A549 treated with CpdA at 1 μM for 4 hours (cell line): ENCODE data around the gene SMAD9. TPM values are rescaled to one million over a fixed set of nuclear protein-coding genes. Genes with fewer than 3 reads are reported as not detected.

Experiments
- total RNA-seq: library from RNA; stranded (reverse); fragments of 200-300 nt; extraction: Qiagen RNA extraction; gene quantifications from 5 replicates; pipeline ENCODE4 v1.2.3, GENCODE V29; 2022; ENCODE audit warnings: low read depth

SMAD9 gene
- total RNA-seq, result 0.02 to 0.09 TPM (median 0.06 TPM) in 5 replicates

DNA sequence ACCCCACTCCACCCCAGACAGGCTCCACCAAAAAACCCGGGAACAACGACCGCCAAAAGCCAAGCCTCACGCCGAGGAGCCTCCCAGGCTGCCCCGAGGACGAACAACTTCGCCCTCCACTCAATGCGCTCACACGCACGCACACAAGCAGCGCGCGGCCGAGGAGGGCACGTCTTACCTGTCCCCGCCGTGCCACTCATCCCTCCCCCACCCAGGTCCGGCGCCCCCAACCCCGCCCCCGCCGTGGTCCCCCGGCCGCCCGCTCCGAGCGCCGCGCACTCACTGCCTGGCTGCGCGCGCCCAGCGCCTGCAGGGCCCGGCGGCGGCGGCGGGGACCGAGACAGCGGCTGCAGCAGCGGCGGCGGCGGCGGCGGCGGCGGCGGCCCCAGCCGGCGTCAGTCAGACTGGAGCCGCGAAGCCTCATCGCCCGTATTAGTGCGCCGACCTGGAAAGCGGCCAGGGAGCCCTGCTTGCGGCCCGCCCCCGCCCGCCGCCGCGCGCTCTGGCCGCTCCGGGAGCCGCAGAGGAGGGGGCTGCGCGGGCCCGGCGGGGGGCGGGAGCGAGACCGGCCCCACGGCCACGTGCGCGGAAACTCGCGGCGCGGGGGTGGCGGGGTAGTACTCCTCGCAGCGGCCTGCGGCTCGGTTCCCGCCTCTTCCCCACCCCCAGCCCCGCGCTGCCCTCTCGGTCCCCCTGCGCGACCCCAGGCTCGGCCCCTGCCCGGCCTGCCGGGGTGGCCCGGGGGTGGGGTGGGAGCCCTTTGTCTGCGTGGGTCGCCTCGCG lies at the start of gene SMAD9:
SMAD9 (minus strand) TSS at position 406 of the 783 bp plus-strand sequence. CDS start 40,549 bp downstream, outside the sequence.

DNA sequence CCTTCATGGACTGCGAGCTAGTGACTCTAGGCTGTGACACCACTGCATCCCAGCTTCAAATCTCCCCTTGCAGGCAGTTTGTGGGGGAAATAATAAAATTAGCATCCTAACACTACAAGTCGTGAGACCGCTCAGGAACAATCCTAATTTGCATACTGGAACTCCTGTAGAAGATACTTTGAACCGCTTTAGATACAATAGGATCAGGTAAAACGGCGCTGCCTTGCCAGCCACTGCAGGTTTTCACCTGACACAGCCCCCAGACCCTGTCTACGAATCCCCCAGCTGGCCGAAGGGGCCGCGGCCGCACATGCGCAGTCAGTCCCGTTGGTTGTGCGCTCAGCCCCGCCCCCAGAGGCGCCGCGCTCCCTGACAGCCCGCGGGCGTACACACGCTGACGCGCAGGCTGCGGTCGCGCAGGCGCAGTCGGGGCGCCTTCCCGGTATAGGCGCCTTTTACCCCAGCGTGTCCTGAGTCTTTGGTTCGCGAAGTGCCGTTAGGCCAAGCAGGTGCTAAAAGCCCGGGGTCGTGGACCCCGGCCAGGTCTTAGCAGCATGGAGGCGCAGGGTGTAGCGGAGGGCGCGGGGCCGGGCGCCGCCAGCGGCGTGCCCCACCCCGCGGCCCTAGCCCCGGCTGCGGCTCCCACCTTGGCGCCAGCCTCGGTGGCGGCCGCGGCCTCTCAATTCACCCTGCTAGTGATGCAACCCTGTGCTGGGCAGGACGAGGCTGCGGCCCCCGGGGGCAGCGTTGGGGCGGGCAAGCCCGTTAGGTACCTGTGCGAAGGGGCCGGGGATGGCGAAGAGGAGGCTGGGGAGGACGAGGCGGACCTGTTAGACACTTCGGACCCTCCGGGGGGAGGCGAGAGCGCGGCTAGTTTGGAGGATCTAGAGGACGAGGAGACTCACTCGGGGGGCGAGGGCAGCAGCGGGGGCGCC lies 101.0 kb downstream of the SMAD9 start, which contains the start of gene RFXAP:
RFXAP (plus strand) TSS at position 419 of the 935 bp plus-strand sequence; CDS start at position 555, 136 bp downstream.

Other genes starting within 250 kb of the SMAD9 start
- gene SERTM1, start 246.2 kb downstream of the SMAD9 start, total RNA-seq, result not detected in 5 replicates
- 0.93 to 1.3 TPM (median 1.1 TPM) in 5 replicates for gene RFXAP, start 101.0 kb downstream of the SMAD9 start, total RNA-seq
- gene ALG5, start 79.1 kb upstream of the SMAD9 start, total RNA-seq, result 38.5 to 44.2 TPM (median 39.3 TPM) in 5 replicates
- 32.3 to 63.9 TPM (median 33.4 TPM) in 5 replicates for gene EXOSC8, start 80.5 kb upstream of the SMAD9 start, total RNA-seq
- gene SUPT20H, start 139.4 kb upstream of the SMAD9 start, total RNA-seq, result 21.1 to 29.2 TPM (median 25.3 TPM) in 5 replicates
- gene CSNK1A1L, start 185.4 kb upstream of the SMAD9 start, total RNA-seq, result not detected in 5 replicates